ENCODE measurements around the gene ATAD2B. TPM values are rescaled to one million over a fixed set of nuclear protein-coding genes. Genes with fewer than 3 reads are reported as not detected.
"Not testable (repeated sequence)": the region's sequence is repeated elsewhere in the genome, so short reads cannot be mapped to it uniquely, and the experiment has no call there.

Gene ATAD2B
- total RNA-seq, 2 experiments from 2014 or later, result 10.9 to 12.7 TPM

DNA sequence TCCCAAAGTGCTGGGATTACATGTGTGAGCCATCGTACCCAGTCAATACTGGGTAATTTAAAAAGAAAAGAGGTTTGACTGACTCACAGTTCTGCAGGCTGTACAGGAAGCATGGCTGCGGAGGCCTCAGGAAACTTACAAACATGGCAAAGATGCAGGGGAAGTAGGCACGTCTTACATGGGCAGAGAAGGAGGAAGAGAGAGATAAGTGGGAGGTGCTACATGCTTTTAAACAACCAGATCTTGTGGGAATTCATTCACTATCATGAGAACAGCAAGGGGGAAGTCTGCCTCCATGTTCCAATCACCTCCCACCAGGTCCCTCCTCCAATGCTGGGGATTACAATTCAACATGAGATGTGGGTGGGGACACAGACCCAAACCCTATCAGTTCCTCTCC, 192.5 kb downstream of the ATAD2B start:
- POLR2A ChIA-PET, result no interaction called here
- Mint-ChIP-seq H3K4me3 (no peak overlapping the region), H3K9me3 (ENCODE audit: low read depth) (peaks cover 4% of the 10 kb centered on the region), H3K36me3 (ENCODE audit: low read depth) (peaks cover 47% of the 10 kb centered on the region), H3K27ac (no peak overlapping the region), H3K27me3 (no peaks in the 10 kb centered on the region), H3K4me1 (no peaks in the 10 kb centered on the region)
- CTCF ChIA-PET, result no interaction called here
- intact Hi-C loops (cut with DNase I, micrococcal nuclease), result no loop called here
- ATAC-seq (no peak), DNase-seq (no peak)

DNA sequence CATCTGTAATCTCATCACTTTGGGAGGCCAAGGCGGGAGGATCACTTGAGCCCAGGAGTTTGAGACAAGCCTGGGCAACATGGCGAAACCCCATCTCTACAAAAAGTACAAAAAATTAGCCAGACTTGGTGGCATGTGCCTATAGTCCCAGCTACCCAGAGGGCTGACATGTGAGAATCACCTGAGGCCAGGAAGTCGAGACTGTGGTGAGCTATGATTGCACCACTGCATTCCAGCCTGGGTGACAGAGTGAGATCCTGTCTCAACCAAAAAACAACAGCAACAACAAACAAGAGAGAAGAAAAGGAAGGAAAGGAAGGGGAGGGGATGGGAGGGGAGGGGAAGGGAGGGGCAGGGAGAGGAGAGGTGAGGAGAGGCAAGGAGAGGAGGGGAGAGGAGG, 203.9 kb downstream of the ATAD2B start:
- H3K4me3 Mint-ChIP-seq; POLR2A ChIA-PET; H3K27ac Mint-ChIP-seq; H3K4me1 Mint-ChIP-seq; CTCF ChIA-PET; DNase-seq; intact Hi-C loops (cut with DNase I, micrococcal nuclease); ATAC-seq; H3K27me3 Mint-ChIP-seq: not testable (repeated sequence)
- Mint-ChIP-seq H3K36me3 (ENCODE audit: low read depth) (peaks cover 47% of the 10 kb centered on the region), H3K9me3 (ENCODE audit: low read depth) (peaks cover 28% of the 10 kb centered on the region)

DNA sequence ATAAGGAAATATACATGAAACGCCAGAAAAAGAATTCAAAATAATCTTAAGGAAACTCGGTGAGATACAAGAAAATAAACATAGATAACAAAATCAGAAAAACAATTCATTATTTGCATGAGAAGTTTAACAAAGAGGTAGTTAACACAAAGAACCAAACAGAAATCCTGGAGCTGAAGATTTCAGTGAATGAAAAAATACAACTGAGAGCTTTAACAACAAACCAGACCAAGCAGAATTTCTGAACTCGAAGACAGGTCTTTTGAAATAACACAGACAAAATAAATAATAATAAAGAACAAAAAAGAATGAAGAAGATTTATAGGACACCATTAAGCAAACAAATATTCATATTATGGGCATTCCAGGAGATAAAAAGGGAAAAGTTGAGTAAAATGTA, 204.7 kb downstream of the ATAD2B start:
- Mint-ChIP-seq H3K36me3 (ENCODE audit: low read depth) (peaks cover 45% of the 10 kb centered on the region), H3K4me1 (no peaks in the 10 kb centered on the region), H3K27ac (peak overlapping the region; percentile 19), H3K9me3 (ENCODE audit: low read depth) (peaks cover 28% of the 10 kb centered on the region), H3K4me3 (no peak overlapping the region), H3K27me3 (no peaks in the 10 kb centered on the region)
- ChIA-PET POLR2A (no interaction called here), CTCF (no interaction called here)
- intact Hi-C loops (cut with DNase I, micrococcal nuclease), result no loop called here
- ATAC-seq (no peak), DNase-seq (no peak)

DNA sequence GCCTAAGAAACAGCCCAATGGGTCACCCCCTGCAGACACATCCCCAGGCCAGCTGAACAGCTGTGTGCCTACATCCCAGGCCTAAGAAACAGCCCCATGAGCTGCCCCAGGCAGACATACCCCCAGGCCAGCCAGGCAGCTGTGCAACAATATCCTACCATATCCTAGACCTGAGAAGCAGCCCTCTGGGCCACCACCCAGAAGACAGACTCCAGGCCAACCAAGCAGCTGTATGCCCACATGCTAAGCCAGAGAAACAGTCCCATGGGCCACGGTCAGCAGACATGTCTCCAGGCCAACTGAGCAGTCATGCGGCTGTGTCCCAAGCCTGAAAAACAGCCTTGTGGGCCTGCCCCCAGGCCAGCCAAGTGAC, 205.5 kb downstream of the ATAD2B start:
- peaks cover 39% of the 10 kb centered on the region for H3K36me3 Mint-ChIP-seq (ENCODE audit: low read depth)

DNA sequence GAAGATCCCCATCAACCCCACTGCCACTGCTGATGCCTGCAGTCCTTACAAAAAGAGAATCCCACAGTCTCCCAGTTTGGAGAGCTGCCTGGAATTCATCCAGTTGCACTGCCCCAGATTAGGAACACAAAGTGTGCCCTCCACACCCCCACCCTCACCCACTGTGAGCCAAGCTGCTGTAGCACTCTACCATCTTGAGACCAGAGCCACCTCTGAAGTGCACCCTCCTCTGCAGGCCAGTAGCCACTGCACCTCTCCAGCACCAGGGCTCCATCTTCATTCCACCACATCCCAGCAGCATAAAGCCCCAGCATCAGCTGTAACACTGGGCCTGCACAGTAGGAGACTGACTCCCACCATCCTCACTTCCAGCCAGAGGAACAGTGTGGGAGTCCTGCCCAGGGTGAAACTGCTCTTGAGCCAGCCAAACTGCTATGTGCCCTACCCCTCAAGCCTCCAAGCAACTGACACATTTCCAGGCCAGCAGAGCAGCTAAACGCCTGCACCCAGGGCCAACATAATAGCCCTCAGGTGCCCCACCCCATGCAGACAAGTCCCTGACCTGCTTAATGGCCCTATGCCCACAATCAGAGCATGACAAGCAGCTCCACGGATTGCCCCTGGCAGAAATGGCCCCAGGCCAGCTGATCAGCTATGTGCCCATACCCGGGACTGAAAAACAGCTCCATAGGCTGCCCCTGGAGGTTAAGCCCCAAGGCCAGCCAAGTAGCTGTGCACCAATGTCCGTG, 206.0 kb downstream of the ATAD2B start:
- DNase-seq, result no peak
- Mint-ChIP-seq H3K9me3 (ENCODE audit: low read depth) (peaks cover 25% of the 10 kb centered on the region), H3K4me1 (no peaks in the 10 kb centered on the region), H3K27me3 (no peaks in the 10 kb centered on the region), H3K27ac (no peak overlapping the region), H3K4me3 (no peak overlapping the region), H3K36me3 (ENCODE audit: low read depth) (peaks cover 36% of the 10 kb centered on the region)
- no peak for ATAC-seq
- ChIA-PET POLR2A (no interaction called here), CTCF (interaction anchor here (0.6 kb wide), 1 partner anchor 440 kb away, joined by 3 read pairs; no protein-coding TSS in a partner anchor)
- intact Hi-C loops (cut with DNase I, micrococcal nuclease), result no loop called here

More for the DNA sequence above, 205.5 kb downstream of the ATAD2B start:
- CTCF ChIA-PET, result no interaction called here
- H3K27ac Mint-ChIP-seq, result no peak overlapping the region
- DNase-seq (no peak), ATAC-seq (no peak)
- H3K27me3 Mint-ChIP-seq, result no peaks in the 10 kb centered on the region
- POLR2A ChIA-PET, result no interaction called here
- no peaks in the 10 kb centered on the region for H3K4me1 Mint-ChIP-seq
- peaks cover 27% of the 10 kb centered on the region for H3K9me3 Mint-ChIP-seq (ENCODE audit: low read depth)
- intact Hi-C loops (cut with DNase I, micrococcal nuclease), result no loop called here
- no peak overlapping the region for H3K4me3 Mint-ChIP-seq

DNA sequence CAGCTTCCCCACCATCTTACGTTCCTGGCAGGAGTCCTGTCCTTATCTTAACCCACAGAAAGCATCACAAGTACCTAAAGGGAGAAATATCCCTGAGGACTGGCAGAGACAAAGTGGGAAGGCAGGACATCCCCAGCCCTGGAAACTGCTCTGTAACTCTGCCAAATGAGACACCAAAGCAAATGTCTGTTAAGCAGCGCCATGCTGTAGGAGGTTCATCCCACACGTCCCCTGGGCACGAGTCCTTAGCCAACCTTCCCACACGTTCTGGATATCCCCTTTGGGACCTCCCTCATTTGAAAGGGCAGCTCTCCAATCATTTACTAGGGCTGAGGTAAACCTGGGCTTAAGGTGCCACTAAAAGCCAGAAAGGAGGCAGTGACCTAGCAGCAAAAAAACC, 207.2 kb downstream of the ATAD2B start:
- POLR2A ChIA-PET, result no interaction called here
- Mint-ChIP-seq H3K27me3 (no peaks in the 10 kb centered on the region), H3K4me3 (no peak overlapping the region), H3K36me3 (ENCODE audit: low read depth) (peaks cover 27% of the 10 kb centered on the region), H3K27ac (no peak overlapping the region), H3K9me3 (ENCODE audit: low read depth) (peaks cover 20% of the 10 kb centered on the region), H3K4me1 (no peaks in the 10 kb centered on the region)
- CTCF ChIA-PET, result interaction anchor here (0.6 kb wide), 1 partner anchor 441 kb away, joined by 3 read pairs; no protein-coding TSS in a partner anchor
- no peak for ATAC-seq
- intact Hi-C loops (cut with DNase I, micrococcal nuclease), result no loop called here
- DNase-seq, result no peak

DNA sequence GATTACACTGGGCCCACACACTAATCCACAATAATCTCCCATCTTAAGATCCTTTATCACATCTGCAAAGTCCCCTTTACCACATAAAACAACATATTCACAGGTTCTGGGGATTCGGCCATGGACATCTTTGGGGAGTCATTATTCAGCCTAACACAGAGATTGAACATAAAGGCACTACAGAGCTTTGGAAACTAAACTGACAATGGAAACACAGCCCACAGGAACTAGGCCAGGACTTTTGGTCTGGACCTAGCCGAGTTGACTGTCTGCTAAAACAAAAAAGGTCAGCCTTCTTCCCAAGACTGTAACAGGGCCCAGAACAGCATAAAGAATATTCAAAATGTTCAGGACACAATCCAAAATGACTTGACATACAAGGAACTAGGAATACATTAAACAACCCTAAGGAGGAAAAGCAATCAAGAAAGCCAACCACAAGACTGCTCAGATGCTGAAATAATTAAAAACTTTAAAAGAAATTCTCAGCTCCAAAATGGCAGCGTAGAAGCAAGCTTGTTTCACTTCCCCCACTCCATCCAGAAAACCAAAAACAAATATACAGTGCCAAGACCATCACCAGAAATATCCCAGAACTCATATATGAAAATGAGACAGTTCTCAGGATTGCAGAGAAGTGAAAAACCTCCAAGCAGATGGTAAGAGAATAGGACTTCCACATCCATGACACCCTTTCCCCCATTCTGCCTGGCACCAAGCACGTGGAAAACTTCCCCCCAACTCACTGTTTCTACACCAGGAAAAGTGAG, 207.8 kb downstream of the ATAD2B start:
- intact Hi-C loops (cut with DNase I, micrococcal nuclease), result no loop called here
- Mint-ChIP-seq H3K36me3 (ENCODE audit: low read depth) (peaks cover 23% of the 10 kb centered on the region), H3K27ac (no peak overlapping the region), H3K4me1 (no peaks in the 10 kb centered on the region), H3K4me3 (no peak overlapping the region), H3K27me3 (no peaks in the 10 kb centered on the region), H3K9me3 (ENCODE audit: low read depth) (peaks cover 17% of the 10 kb centered on the region)
- POLR2A ChIA-PET, result no interaction called here
- ATAC-seq, result no peak
- CTCF ChIA-PET, result interaction anchor here (0.6 kb wide), 1 partner anchor 38 kb away, joined by 3 read pairs; no protein-coding TSS in a partner anchor
- DNase-seq, result no peak

DNA sequence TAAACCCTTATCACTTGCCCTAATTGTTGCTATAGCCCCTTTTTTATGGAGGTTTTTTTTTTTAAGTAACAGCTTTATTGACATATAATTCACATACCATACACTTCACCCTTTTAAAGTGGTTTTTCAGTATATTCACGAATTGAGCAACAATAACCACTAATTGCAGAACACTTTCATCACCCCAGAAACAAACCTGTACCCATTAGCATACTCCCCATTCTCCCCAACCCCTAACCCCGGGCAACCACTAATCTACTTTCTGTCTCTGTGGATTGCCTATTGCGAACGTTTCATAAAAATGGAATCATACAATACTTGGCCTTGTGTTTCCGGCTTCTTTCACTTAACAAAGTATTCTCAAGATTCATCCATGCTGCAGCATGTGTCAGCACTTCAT, 213.6 kb downstream of the ATAD2B start:
- no peaks in the 10 kb centered on the region for H3K4me1 Mint-ChIP-seq
- intact Hi-C loops (cut with DNase I, micrococcal nuclease), result no loop called here

DNA sequence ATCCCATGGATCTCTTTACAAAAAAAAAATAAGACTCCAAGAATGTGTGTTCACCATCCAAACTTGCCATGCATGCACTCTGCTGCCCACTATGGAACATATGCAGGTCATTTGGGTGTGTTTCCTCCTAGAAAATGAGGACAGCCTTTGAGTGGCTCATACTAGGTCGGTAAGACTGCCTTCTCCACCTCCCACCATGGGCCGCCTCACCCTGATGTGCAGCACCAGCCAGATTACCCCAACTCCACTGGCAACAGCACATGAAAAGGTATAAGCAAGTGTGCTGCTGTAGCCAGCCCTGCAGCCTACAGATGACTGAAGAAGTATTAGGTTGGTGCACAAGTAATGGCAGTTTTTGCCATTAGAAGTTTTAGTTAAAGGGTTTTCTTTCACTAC, 214.2 kb downstream of the ATAD2B start:
- Mint-ChIP-seq H3K36me3 (ENCODE audit: low read depth) (peaks cover 3% of the 10 kb centered on the region), H3K27me3 (no peaks in the 10 kb centered on the region), H3K4me1 (no peaks in the 10 kb centered on the region), H3K9me3 (ENCODE audit: low read depth) (no peaks in the 10 kb centered on the region), H3K4me3 (no peak overlapping the region), H3K27ac (no peak overlapping the region)
- ChIA-PET CTCF (no interaction called here), POLR2A (no interaction called here)
- DNase-seq (no peak), ATAC-seq (no peak)
- intact Hi-C loops (cut with DNase I, micrococcal nuclease), result no loop called here

More for the DNA sequence above, 213.6 kb downstream of the ATAD2B start:
- ATAC-seq, result no peak
- no peak for DNase-seq
- Mint-ChIP-seq H3K4me3 (no peak overlapping the region), H3K27ac (no peak overlapping the region), H3K9me3 (ENCODE audit: low read depth) (no peaks in the 10 kb centered on the region), H3K27me3 (no peaks in the 10 kb centered on the region), H3K36me3 (ENCODE audit: low read depth) (peaks cover 3% of the 10 kb centered on the region)
- CTCF ChIA-PET, result no interaction called here
- POLR2A ChIA-PET, result no interaction called here

DNA sequence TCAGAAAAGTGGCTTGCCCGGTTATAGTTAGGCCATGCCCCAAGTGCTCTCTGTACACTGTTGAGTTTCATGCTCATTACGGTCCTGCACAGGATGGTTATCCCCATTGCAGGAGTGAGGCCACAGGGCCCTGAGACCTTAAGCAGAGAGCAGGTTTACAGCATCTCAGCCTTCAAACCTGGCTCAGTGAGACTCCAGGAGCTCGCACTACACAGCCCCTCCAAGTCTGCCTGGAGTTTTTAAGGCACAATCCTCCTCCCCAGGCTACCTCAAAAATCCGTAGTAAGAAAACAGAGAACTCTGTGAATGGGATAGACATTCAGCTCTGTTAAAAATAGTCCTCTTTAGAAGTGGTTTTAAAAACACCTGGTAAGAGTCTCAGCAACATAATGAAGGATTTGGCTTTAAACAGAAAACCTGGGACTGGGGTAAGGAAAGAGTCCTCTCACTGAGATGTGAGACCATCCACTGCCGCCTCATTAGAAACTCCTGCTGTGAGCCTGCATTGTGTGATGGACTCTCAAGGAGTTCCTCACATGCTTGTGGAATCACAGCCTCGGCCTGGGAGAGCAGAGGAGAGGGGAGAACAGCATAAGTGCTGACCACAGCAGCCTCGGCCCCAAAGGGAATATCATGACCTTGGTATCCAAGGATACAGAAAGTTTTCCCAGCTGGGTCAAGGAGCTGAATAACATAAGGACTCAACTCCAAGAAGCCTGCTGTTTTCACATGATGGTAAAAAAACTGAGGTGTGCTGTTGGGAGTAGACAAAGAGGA, 214.8 kb downstream of the ATAD2B start:
- no peaks in the 10 kb centered on the region for H3K9me3 Mint-ChIP-seq (ENCODE audit: low read depth)
- no peak overlapping the region for H3K4me3 Mint-ChIP-seq
- peaks cover 3% of the 10 kb centered on the region for H3K36me3 Mint-ChIP-seq (ENCODE audit: low read depth)
- DNase-seq (no peak), ATAC-seq (no peak)
- H3K27ac Mint-ChIP-seq, result no peak overlapping the region
- no peaks in the 10 kb centered on the region for H3K4me1 Mint-ChIP-seq
- POLR2A ChIA-PET, result no interaction called here
- no peaks in the 10 kb centered on the region for H3K27me3 Mint-ChIP-seq
- CTCF ChIA-PET, result no interaction called here
- intact Hi-C loops (cut with DNase I, micrococcal nuclease), result no loop called here

DNA sequence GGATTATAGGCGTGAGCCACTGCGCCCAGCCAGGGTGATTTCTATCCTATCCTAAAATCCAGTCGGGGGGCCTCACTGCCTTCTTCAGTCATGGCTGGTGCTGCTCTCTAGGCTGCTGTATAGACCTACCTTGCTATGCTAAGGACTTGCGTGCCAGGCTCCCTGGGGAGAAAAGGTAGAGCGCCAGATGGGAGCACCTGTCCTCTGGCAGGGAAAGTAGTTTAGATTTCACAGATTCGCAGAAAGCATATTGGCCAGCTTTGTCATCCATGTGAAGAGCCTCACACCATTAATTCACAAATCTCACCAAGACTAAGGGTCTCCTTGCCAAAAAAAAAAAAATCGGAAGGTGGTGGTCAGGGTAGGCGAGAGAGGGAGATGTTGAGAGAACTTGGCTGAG, 217.6 kb downstream of the ATAD2B start:
- H3K9me3 Mint-ChIP-seq (ENCODE audit: low read depth), result no peaks in the 10 kb centered on the region

DNA sequence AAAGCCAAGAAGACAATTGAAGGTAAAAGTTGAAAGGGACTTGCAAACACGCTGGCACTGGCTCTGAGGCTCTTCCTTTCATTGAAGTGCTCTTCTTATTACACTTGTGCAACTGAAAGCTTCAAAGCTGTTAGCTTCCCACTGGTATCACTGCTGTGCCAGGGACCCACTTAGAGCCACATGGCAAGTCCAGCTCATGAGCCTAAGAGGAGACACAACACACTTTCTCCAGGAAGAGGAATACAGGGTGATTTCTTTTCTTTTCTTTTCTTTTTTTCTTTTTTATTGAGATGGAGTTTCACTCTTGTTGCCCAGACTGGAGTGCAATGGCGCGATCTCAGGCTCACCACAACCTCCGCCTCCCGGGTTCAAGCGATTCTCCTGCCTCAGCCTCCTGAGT, 218.2 kb downstream of the ATAD2B start:
- no peak for DNase-seq
- Mint-ChIP-seq H3K27me3 (no peaks in the 10 kb centered on the region), H3K4me1 (no peaks in the 10 kb centered on the region), H3K36me3 (ENCODE audit: low read depth) (peaks cover 5% of the 10 kb centered on the region), H3K9me3 (ENCODE audit: low read depth) (no peaks in the 10 kb centered on the region), H3K27ac (no peak overlapping the region), H3K4me3 (no peak overlapping the region)
- intact Hi-C loops (cut with DNase I, micrococcal nuclease), result no loop called here
- CTCF ChIA-PET, result no interaction called here
- POLR2A ChIA-PET, result no interaction called here
- no peak for ATAC-seq

More for the DNA sequence above, 217.6 kb downstream of the ATAD2B start:
- ATAC-seq, result no peak
- intact Hi-C loops (cut with DNase I, micrococcal nuclease), result no loop called here
- no peak overlapping the region for H3K4me3 Mint-ChIP-seq
- ChIA-PET POLR2A (no interaction called here), CTCF (no interaction called here)
- no peak for DNase-seq
- no peaks in the 10 kb centered on the region for H3K27me3 Mint-ChIP-seq
- peaks cover 5% of the 10 kb centered on the region for H3K36me3 Mint-ChIP-seq (ENCODE audit: low read depth)
- H3K4me1 Mint-ChIP-seq, result no peaks in the 10 kb centered on the region
- no peak overlapping the region for H3K27ac Mint-ChIP-seq

All from activated CD4-positive, alpha-beta T cell treated with anti-CD3 and anti-CD28 coated beads for 36 hours (primary cell).